SK-N-SH treated with all-trans-retinoic acid at 6 μM for 48 hours (cell line): ENCODE measurements around the gene PAK5.

Experiments used
- ARNTL ChIP-seq: fragments of 450-650 bp; formaldehyde crosslinking; IDR thresholded peaks from 2 replicates; pipeline ENCODE4 v1.5.0; 2020; ENCODE audit warnings: low read depth, mild to moderate bottlenecking, moderate library complexity, borderline replicate concordance
- CREB5 ChIP-seq: fragments of 250-450 bp; sonication (Bioruptor Pico); IDR thresholded peaks from 2 replicates; pipeline ENCODE4 v1.5.1; 2020; ENCODE audit warnings: low read depth, mild to moderate bottlenecking, moderate library complexity
- CSDC2 ChIP-seq: fragments of 250-450 bp; sonication (Bioruptor Pico); IDR thresholded peaks from 2 replicates; pipeline ENCODE4 v1.5.0; 2020; ENCODE audit warnings: mild to moderate bottlenecking, moderate library complexity
- OSR1 ChIP-seq: fragments of 250-450 bp; sonication (Bioruptor Pico); IDR thresholded peaks from 2 replicates; pipeline ENCODE4 v1.8.0; 2022; ENCODE audit warnings: moderate library complexity, mild to moderate bottlenecking, inconsistent platforms
- RARB ChIP-seq: fragments of 250-450 bp; sonication (Bioruptor Pico); IDR thresholded peaks from 2 replicates; pipeline ENCODE4 v1.8.0; 2021; ENCODE audit warnings: mild to moderate bottlenecking, moderate library complexity
- SNAI2 ChIP-seq: fragments of 250-450 bp; sonication (Bioruptor Pico); IDR thresholded peaks from 2 replicates; pipeline ENCODE4 v1.5.0; 2020; ENCODE audit warnings: mild to moderate bottlenecking, moderate library complexity
- TCF4 ChIP-seq: fragments of 250-450 bp; sonication (Bioruptor Pico); IDR thresholded peaks from 2 replicates; pipeline ENCODE4 v1.8.0; 2021; ENCODE audit warnings: mild to moderate bottlenecking, moderate library complexity, borderline replicate concordance
- ZFP3 ChIP-seq: fragments of 250-450 bp; sonication (Bioruptor Pico); IDR thresholded peaks from 2 replicates; pipeline ENCODE4 v1.5.0; 2020; ENCODE audit warnings: mild to moderate bottlenecking, moderate library complexity
- ZNF565 ChIP-seq: fragments of 450-650 bp; formaldehyde crosslinking; conservative IDR thresholded peaks from 2 replicates; pipeline ENCODE4 v1.5.0; 2020; ENCODE audit warnings: low read depth, mild to moderate bottlenecking, moderate library complexity
- ZNF8 ChIP-seq: fragments of 450-650 bp; formaldehyde crosslinking; IDR thresholded peaks from 2 replicates; pipeline ENCODE4 v1.5.0; 2020; ENCODE audit warnings: mild to moderate bottlenecking, moderate library complexity

GRCh38 chr20:9759392-9759791, 79.5 kb downstream of the PAK5 start:
- TF ChIP-seq ZNF8 (CRISPR knock-in tag) (no peak), ARNTL (CRISPR knock-in tag) (no peak), ZFP3 (CRISPR knock-in tag) (no peak), CSDC2 (CRISPR knock-in tag) (no peak), RARB (no peak), CREB5 (CRISPR knock-in tag) (no peak), OSR1 (no peak), ZNF565 (CRISPR knock-in tag) (no peak), SNAI2 (CRISPR knock-in tag) (no peak), TCF4 (no peak)
